CD14-positive monocyte (primary cell): ENCODE measurements around the gene NAXD. TPM values are rescaled to one million over a fixed set of nuclear protein-coding genes. Genes with fewer than 3 reads are reported as not detected.

Source experiments
- DNase-seq, 3 donors: peaks; one replicate each; pipeline ENCODE4 v3.0.0-alpha.2; 2011 to 2022
- H2AFZ ChIP-seq: 2 replicates; pipeline ENCODE4 v1.6.0; 2012; ENCODE audit warnings: mild to moderate bottlenecking, low read depth, low read length, inconsistent platforms; ENCODE audit not compliant: insufficient read depth, poor library complexity, severe bottlenecking
- H3K27ac ChIP-seq, 2 donors: 1 replicate in 1 of 2; 2 replicates in 1 of 2; pipeline ENCODE4 v1.5.1; 2012 to 2013; ENCODE audit warnings: low read length in 2 of 2, control low read depth in 1 of 2, inconsistent platforms in 1 of 2, low read depth in 1 of 2, mild to moderate bottlenecking in 1 of 2
- H3K27me3 ChIP-seq, 2 donors: one replicate each; pipeline versions ENCODE4 v1.6.0 to v1.6.1; 2011 to 2013; ENCODE audit warnings: low read length in 2 of 2; ENCODE audit not compliant: control insufficient read depth in 2 of 2, insufficient read depth in 2 of 2
- H3K36me3 ChIP-seq, 2 donors: replicated peaks in 1 of 2; 1 replicate in 1 of 2; 2 replicates in 1 of 2; pipeline versions ENCODE4 v1.5.1 to v1.6.1; 2012 to 2013; ENCODE audit warnings: low read length in 2 of 2, control low read depth in 1 of 2, inconsistent platforms in 1 of 2, mild to moderate bottlenecking in 1 of 2; ENCODE audit not compliant: insufficient read depth in 2 of 2, control insufficient read depth in 1 of 2
- H3K4me1 ChIP-seq, 2 donors: 1 replicate in 1 of 2; 2 replicates in 1 of 2; pipeline versions ENCODE4 v1.5.1 to v1.6.1; 2012 to 2013; ENCODE audit warnings: low read length in 2 of 2, control low read depth in 1 of 2, inconsistent platforms in 1 of 2, mild to moderate bottlenecking in 1 of 2, moderate library complexity in 1 of 2; ENCODE audit not compliant: insufficient read depth in 2 of 2, control insufficient read depth in 1 of 2
- H3K4me2 ChIP-seq: replicated peaks from 2 replicates; pipeline ENCODE3; 2012; ENCODE audit warnings: low read length, moderate library complexity, mild to moderate bottlenecking; ENCODE audit not compliant: poor library complexity, severe bottlenecking; ENCODE audit errors: extremely low read depth
- H3K4me3 ChIP-seq, 3 experiments: fragments of 200-600 bp in 1 of 3; sonication (generic) in 1 of 3; replicated peaks in 1 of 3; 1 replicate in 2 of 3; 2 replicates in 1 of 3; pipeline ENCODE4 v1.5.1; 2011 to 2013; ENCODE audit warnings: low read length in 3 of 3, mild to moderate bottlenecking in 3 of 3, control low read depth in 2 of 3, low read depth in 2 of 3, inconsistent platforms in 1 of 3, moderate library complexity in 1 of 3
- H3K79me2 ChIP-seq: 2 replicates; pipeline ENCODE4 v1.6.0; 2012; ENCODE audit warnings: mild to moderate bottlenecking, control low read depth, inconsistent platforms, low read length, moderate library complexity; ENCODE audit not compliant: insufficient read depth
- H3K9ac ChIP-seq: 2 replicates; pipeline ENCODE4 v1.6.0; 2017; ENCODE audit warnings: low read length, mild to moderate bottlenecking; ENCODE audit not compliant: insufficient read depth, poor library complexity, severe bottlenecking
- H3K9me3 ChIP-seq, 2 donors: replicated peaks in 1 of 2; 1 replicate in 1 of 2; 2 replicates in 1 of 2; pipeline versions ENCODE4 v1.5.1 to v1.6.1; 2012 to 2013; ENCODE audit warnings: low read length in 2 of 2, control low read depth in 1 of 2; ENCODE audit not compliant: control insufficient read depth in 1 of 2, insufficient read depth in 1 of 2
- H4K20me1 ChIP-seq: 2 replicates; pipeline ENCODE4 v1.6.0; 2012; ENCODE audit warnings: mild to moderate bottlenecking, low read length, control low read depth, moderate library complexity; ENCODE audit not compliant: insufficient read depth
- H3K27ac Mint-ChIP-seq, 7 donors: one replicate each; pipeline ENCODE4 v1.8.0; 2020; ENCODE audit warnings: mild to moderate bottlenecking in 7 of 7, mixed read lengths in 7 of 7, moderate library complexity in 6 of 7, inconsistent platforms in 2 of 7
- H3K27me3 Mint-ChIP-seq, 3 donors: one replicate each; pipeline ENCODE4 v1.8.0; 2021 to 2022; ENCODE audit warnings: low read depth in 3 of 3, mild to moderate bottlenecking in 3 of 3, mixed read lengths in 3 of 3, moderate library complexity in 3 of 3, inconsistent platforms in 1 of 3
- H3K36me3 Mint-ChIP-seq, 2 donors: one replicate each; pipeline ENCODE4 v1.8.0; 2020; ENCODE audit warnings: mixed read lengths in 2 of 2, inconsistent platforms in 1 of 2, mild to moderate bottlenecking in 1 of 2
- H3K4me1 Mint-ChIP-seq: one replicate; pipeline ENCODE4 v1.8.0; 2020; ENCODE audit warnings: mild to moderate bottlenecking, mixed read lengths
- H3K4me3 Mint-ChIP-seq, 2 donors: one replicate each; pipeline ENCODE4 v1.8.0; 2020; ENCODE audit warnings: mild to moderate bottlenecking in 2 of 2, mixed read lengths in 2 of 2, moderate library complexity in 1 of 2
- H3K9me3 Mint-ChIP-seq, 7 donors: one replicate each; pipeline ENCODE4 v1.8.0; 2020 to 2022; ENCODE audit warnings: mixed read lengths in 7 of 7, mild to moderate bottlenecking in 6 of 7, moderate library complexity in 6 of 7, inconsistent platforms in 2 of 7
- WGBS: methylation state at CpG from one replicate; pipeline ENCODE4 v1.1.5; 2013; ENCODE audit warnings: missing lambda C conversion rate; ENCODE audit not compliant: insufficient coverage; 5-methylcytosine and 5-hydroxymethylcytosine counted together
- intact Hi-C, 2 donors: fragments of 100-400 bp; cut with micrococcal nuclease; formaldehyde crosslinking; loops; one replicate each; pipeline versions ENCODE4 v1.15.0 to v1.15.1; 2023
- polyA plus RNA-seq, 3 donors: library from polyadenylated mRNA; depleted of rRNA in 1 of 3; unstranded in 2 of 3; stranded (reverse) in 1 of 3; fragments of 300-500 nt in 2 of 3; fragments of >200 nt in 1 of 3; fragmentation: Illumina TruSeq in 2 of 3; gene quantifications; 1 replicate in 2 of 3; 2 replicates in 1 of 3; pipeline ENCODE4 v1.2.3, GENCODE V29; 2012 to 2021
- TF ChIP-seq, protein P1 (sequence below): fragments of 200-600 bp; IDR thresholded peaks from one replicate; pipeline ENCODE4 v1.8.0; 2022; ENCODE audit warnings: antibody characterized with exemption, mild to moderate bottlenecking

NAXD gene
- polyA plus RNA-seq, 3 donors: 7.4 to 22.8 (median 8.5) TPM

DNA sequence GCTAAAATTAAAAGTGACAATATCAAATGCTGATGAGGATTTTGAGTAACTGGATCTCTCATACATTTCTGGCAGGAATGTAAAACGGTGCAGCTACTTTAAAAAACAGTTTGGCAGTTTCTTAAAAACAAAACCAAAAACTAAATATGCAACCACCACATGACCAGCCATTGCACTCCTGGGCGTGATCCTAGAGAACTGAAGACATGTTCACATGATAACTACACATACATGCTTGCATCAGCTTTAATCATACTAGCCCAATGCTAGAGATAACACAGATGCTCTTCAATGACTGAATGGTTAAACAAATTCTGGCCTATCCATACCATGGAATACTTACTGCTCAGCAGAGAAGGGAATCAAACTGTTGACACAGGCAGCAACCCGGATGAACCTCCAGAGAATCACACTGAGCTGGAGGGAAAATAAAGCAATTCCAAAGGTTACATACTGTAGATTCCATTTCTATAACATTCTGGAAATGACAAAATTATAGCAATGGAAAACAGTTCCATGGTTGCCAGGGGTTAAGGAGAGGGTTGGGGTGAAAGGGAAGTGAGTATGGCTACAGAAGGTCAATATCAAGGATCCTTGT lies 25.5 kb upstream of the NAXD start:
- peaks cover 0 to 8% (median 2%) of the 10 kb centered on the region in 3 donors for H3K27me3 Mint-ChIP-seq
- Histone ChIP-seq H3K4me1 (no peaks in the 10 kb centered on the region), H2AFZ (no peak overlapping the region), H3K79me2 (no peaks in the 10 kb centered on the region), H3K9me3 (no peaks in the 10 kb centered on the region), H3K36me3 (no peaks in the 10 kb centered on the region), H3K9ac (no peak overlapping the region), H4K20me1 (no peaks in the 10 kb centered on the region), H3K27me3 (no peaks in the 10 kb centered on the region), H3K27ac (no peak overlapping the region), H3K4me3 (no peak overlapping the region), H3K4me2 (no peak overlapping the region)
- no peaks in the 10 kb centered on the region for H3K36me3 Mint-ChIP-seq
- DNase-seq: no peak
- no peaks in the 10 kb centered on the region for H3K4me1 Mint-ChIP-seq
- no peak overlapping the region for H3K4me3 Mint-ChIP-seq
- WGBS: 85% methylated on average over 1 of the region's 3 CpGs
- TF ChIP-seq, protein P1, sequence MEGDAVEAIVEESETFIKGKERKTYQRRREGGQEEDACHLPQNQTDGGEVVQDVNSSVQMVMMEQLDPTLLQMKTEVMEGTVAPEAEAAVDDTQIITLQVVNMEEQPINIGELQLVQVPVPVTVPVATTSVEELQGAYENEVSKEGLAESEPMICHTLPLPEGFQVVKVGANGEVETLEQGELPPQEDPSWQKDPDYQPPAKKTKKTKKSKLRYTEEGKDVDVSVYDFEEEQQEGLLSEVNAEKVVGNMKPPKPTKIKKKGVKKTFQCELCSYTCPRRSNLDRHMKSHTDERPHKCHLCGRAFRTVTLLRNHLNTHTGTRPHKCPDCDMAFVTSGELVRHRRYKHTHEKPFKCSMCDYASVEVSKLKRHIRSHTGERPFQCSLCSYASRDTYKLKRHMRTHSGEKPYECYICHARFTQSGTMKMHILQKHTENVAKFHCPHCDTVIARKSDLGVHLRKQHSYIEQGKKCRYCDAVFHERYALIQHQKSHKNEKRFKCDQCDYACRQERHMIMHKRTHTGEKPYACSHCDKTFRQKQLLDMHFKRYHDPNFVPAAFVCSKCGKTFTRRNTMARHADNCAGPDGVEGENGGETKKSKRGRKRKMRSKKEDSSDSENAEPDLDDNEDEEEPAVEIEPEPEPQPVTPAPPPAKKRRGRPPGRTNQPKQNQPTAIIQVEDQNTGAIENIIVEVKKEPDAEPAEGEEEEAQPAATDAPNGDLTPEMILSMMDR: no peak
- no peak overlapping the region for H3K27ac Mint-ChIP-seq
- no peaks in the 10 kb centered on the region for H3K9me3 Mint-ChIP-seq
- intact Hi-C loops: loop anchor here in 1 of 2 donors (5.0 to 10.0 kb wide), 2 partner anchors 227 to 635 kb away; no protein-coding TSS in a partner anchor

DNA sequence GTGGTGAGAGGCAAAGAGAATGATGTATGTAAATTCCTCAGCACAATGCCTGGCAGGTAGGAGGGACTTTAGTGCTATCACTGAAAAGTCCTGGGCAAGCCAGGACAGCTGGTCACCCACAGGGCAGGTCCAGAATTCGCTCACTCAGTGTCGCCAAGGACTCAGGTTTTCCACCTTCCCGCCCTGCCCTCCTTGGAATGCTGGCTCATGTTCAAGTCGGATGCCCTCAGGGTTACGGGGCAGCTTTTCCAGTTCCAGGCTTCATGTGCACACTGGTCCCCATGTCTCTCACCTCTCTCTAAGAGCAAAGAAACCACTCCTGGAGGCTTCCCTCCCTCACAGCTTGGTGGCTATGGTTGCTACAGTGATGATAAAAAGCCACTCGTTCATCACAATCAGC lies 24.8 kb upstream of the NAXD start:
- H3K4me2 ChIP-seq: no peak overlapping the region
- H3K36me3 Mint-ChIP-seq: no peaks in the 10 kb centered on the region
- no peaks in the 10 kb centered on the region for H4K20me1 ChIP-seq
- no peak overlapping the region for H3K9ac ChIP-seq
- no peak overlapping the region for H3K27ac ChIP-seq
- no peaks in the 10 kb centered on the region for H3K9me3 ChIP-seq
- no peaks in the 10 kb centered on the region for H3K36me3 ChIP-seq
- no peaks in the 10 kb centered on the region for H3K79me2 ChIP-seq
- H3K27me3 Mint-ChIP-seq: peaks cover 0 to 7% (median 2%) of the 10 kb centered on the region in 3 donors
- no peaks in the 10 kb centered on the region for H3K4me1 ChIP-seq
- TF ChIP-seq, protein P1: no peak
- DNase-seq: no peak
- 86% methylated on average over 5 of the region's 6 CpGs for WGBS
- no peak overlapping the region for H3K27ac Mint-ChIP-seq
- peak overlapping the region; percentile 9 for H2AFZ ChIP-seq
- no peak overlapping the region for H3K4me3 Mint-ChIP-seq
- no peaks in the 10 kb centered on the region for H3K9me3 Mint-ChIP-seq
- H3K4me3 ChIP-seq: no peak overlapping the region
- intact Hi-C loops: loop anchor here in 1 of 2 donors (5.0 to 10.0 kb wide), 2 partner anchors 227 to 634 kb away; no protein-coding TSS in a partner anchor
- no peaks in the 10 kb centered on the region for H3K27me3 ChIP-seq
- no peaks in the 10 kb centered on the region for H3K4me1 Mint-ChIP-seq
